GM21381 (cell line): ENCODE measurements around the gene PPIB.
A peak's percentile ranks its signal among the peaks of the same experiment; 100 is the strongest.

Source experiments
- ATAC-seq: cut with Tn5 transposase; IDR thresholded peaks from one replicate; pipeline ENCODE4 v1.9.1; 2021; ENCODE audit warnings: mild to moderate bottlenecking, moderate library complexity; ENCODE audit not compliant: unreplicated experiment

The PPIB gene

GRCh38 chr15:64158363-64159134, 4.3 kb downstream of the PPIB start:
- ATAC-seq = no peak

GRCh38 chr15:64157599-64158125, 5.2 kb downstream of the PPIB start:
- no peak for ATAC-seq

GRCh38 chr15:64156652-64157331, 6.0 kb downstream of the PPIB start:
- no peak for ATAC-seq

GRCh38 chr15:64155802-64156651, 6.8 kb downstream of the PPIB start:
- ATAC-seq = no peak

GRCh38 chr15:64153480-64154367, 9.1 kb downstream of the PPIB start:
- ATAC-seq = peak; percentile 57

GRCh38 chr15:64152507-64153387, 10.1 kb downstream of the PPIB start:
- ATAC-seq = peak; percentile 14

GRCh38 chr15:64151727-64152506, 10.9 kb downstream of the PPIB start, which contains the start of gene SNX22:
TSS of gene SNX22 (plus strand) at chr15:64151731. CDS start at chr15:64151776, 45 bp downstream.
- no peak for ATAC-seq

- no peak for ATAC-seq
These were observed 12.8 kb downstream of the PPIB start for GRCh38 chr15:64149893-64150578.

GRCh38 chr15:64149424-64149823, 13.4 kb downstream of the PPIB start:
- no peak for ATAC-seq

- ATAC-seq = no peak
These were observed 14.2 kb downstream of the PPIB start for GRCh38 chr15:64148581-64148980.

- ATAC-seq = no peak
These were observed 14.7 kb downstream of the PPIB start for GRCh38 chr15:64148168-64148567.

GRCh38 chr15:64146885-64147681, 15.7 kb downstream of the PPIB start:
- no peak for ATAC-seq

GRCh38 chr15:64146520-64146884, 16.3 kb downstream of the PPIB start:
- no peak for ATAC-seq

GRCh38 chr15:64146041-64146440, 16.8 kb downstream of the PPIB start:
- ATAC-seq = no peak

GRCh38 chr15:64144565-64145281, 18.1 kb downstream of the PPIB start:
- peak; percentile 67 for ATAC-seq

GRCh38 chr15:64144192-64144564, 18.6 kb downstream of the PPIB start:
- ATAC-seq = no peak
